ENCODE data around the gene ANKZF1.

- TF ChIP-seq, protein P1, sequence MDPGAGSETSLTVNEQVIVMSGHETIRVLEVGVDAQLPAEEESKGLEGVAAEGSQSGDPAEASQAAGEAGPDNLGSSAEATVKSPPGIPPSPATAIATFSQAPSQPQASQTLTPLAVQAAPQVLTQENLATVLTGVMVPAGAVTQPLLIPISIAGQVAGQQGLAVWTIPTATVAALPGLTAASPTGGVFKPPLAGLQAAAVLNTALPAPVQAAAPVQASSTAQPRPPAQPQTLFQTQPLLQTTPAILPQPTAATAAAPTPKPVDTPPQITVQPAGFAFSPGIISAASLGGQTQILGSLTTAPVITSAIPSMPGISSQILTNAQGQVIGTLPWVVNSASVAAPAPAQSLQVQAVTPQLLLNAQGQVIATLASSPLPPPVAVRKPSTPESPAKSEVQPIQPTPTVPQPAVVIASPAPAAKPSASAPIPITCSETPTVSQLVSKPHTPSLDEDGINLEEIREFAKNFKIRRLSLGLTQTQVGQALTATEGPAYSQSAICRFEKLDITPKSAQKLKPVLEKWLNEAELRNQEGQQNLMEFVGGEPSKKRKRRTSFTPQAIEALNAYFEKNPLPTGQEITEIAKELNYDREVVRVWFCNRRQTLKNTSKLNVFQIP (CRISPR knock-in tag; IDR thresholded peaks at IDR 0.05; ENCODE audit: borderline replicate concordance, low read depth) = no peak
- TF ChIP-seq CSDC2 (CRISPR knock-in tag; IDR thresholded peaks at IDR 0.05) = no peak
- TF ChIP-seq ZFP3 (CRISPR knock-in tag; IDR thresholded peaks at IDR 0.05) = no peak
These were observed 22.1 kb downstream of the ANKZF1 start for GRCh38 chr2:219251656-219252055.

All from SK-N-SH treated with all-trans-retinoic acid at 6 μM for 48 hours (cell line).